Esophagus squamous epithelium (tissue), 5 donors: ENCODE measurements around the gene ARHGAP44. TPM values are rescaled to one million over a fixed set of nuclear protein-coding genes. Genes with fewer than 3 reads are reported as not detected.

Source experiments
- DNase-seq: peaks from one replicate; lab custom pipeline; 2025; lab: John Stamatoyannopoulos, UW
- H3K27ac ChIP-seq, 4 donors: fragments of 200-600 bp; sonication (generic); one replicate each; pipeline ENCODE4 v1.5.1; 2016 to 2019; ENCODE audit warnings: mild to moderate bottlenecking in 1 of 4
- H3K27me3 ChIP-seq, 4 donors: fragments of 200-600 bp; sonication (generic); 1 replicate in 3 of 4; 2 replicates in 1 of 4; pipeline versions ENCODE4 v1.5.1 to v1.6.0; 2017 to 2021; ENCODE audit warnings: antibody characterized with exemption in 1 of 4
- H3K36me3 ChIP-seq, 3 donors: fragments of 200-600 bp; sonication (generic); one replicate each; pipeline ENCODE4 v1.5.1; 2016 to 2019
- H3K4me1 ChIP-seq, 3 donors: fragments of 200-600 bp; sonication (generic); one replicate each; pipeline ENCODE4 v1.5.1; 2017 to 2019
- H3K4me3 ChIP-seq, 4 donors: fragments of 200-600 bp; sonication (generic); 1 replicate in 3 of 4; 2 replicates in 1 of 4; pipeline ENCODE4 v1.5.1; 2016 to 2019; ENCODE audit warnings: mild to moderate bottlenecking in 2 of 4, moderate library complexity in 1 of 4
- H3K9me3 ChIP-seq, 3 donors: fragments of 200-600 bp; sonication (generic); one replicate each; pipeline ENCODE4 v1.5.1; 2016 to 2019
- POLR2A ChIP-seq, 4 donors: fragments of 450-650 bp; IDR thresholded peaks; one replicate each; pipeline ENCODE4 v1.6.1; 2017; ENCODE audit warnings: antibody characterized with exemption in 4 of 4, mild to moderate bottlenecking in 4 of 4, moderate library complexity in 3 of 4
- WGBS, 2 donors: methylation state at CpG; one replicate each; pipeline ENCODE4 v1.1.5; 2018; 5-methylcytosine and 5-hydroxymethylcytosine counted together
- intact Hi-C: fragments of 100-400 bp; cut with DNase I; formaldehyde crosslinking; loops from one replicate; pipeline ENCODE4 v1.15.0; 2022
- total RNA-seq, 4 donors: library from RNA; depleted of rRNA; stranded (reverse); fragments of >200 nt; gene quantifications; one replicate each; pipeline ENCODE4 v1.1.0, GENCODE V29; 2016
- TF ChIP-seq, protein P1 (sequence below), 6 experiments: fragments of 450-650 bp in 4 of 6; fragments of 200-600 bp in 2 of 6; sonication (generic) in 2 of 6; IDR thresholded peaks; one replicate each; pipeline ENCODE4 v1.5.1; 2016 to 2019; ENCODE audit warnings: antibody characterized with exemption in 6 of 6, mild to moderate bottlenecking in 4 of 6, moderate library complexity in 4 of 6
- donor health status: DM: yes; HTN: yes; CAD: no.

ARHGAP44 gene
- total RNA-seq, 4 donors from 2014 or later: 0.61 to 1.9 (median 0.89) TPM

DNA sequence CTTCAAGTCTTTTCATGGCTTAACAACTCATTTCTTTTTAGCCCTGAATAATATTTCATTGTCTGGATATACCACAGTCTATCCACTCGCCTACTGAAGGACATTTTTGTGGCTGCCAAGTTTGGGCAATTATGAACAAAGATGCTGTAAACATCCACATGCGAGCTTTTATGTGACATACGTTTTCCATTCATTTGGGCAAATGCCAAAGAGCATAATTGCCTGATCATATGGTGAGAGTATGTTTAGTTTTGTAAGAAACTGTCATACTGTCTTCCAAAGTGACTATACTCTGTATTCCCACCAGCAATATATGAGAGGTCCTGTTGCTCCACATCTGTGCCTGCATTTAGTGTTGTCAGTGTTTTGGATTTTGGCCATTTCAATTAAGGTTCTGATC is 147.2 kb downstream of the ARHGAP44 start:
- 47 to 53% methylated on average over 3 of the region's 3 CpGs for WGBS, 2 donors
- H3K4me1 ChIP-seq: no peaks in the 10 kb centered on the region
- intact Hi-C loops: no loop called here
- H3K27me3 ChIP-seq: no peaks in the 10 kb centered on the region
- DNase-seq: no peak
- H3K36me3 ChIP-seq: no peaks in the 10 kb centered on the region
- TF ChIP-seq POLR2A (IDR thresholded peaks at IDR 0.05): no peak
- TF ChIP-seq, protein P1, sequence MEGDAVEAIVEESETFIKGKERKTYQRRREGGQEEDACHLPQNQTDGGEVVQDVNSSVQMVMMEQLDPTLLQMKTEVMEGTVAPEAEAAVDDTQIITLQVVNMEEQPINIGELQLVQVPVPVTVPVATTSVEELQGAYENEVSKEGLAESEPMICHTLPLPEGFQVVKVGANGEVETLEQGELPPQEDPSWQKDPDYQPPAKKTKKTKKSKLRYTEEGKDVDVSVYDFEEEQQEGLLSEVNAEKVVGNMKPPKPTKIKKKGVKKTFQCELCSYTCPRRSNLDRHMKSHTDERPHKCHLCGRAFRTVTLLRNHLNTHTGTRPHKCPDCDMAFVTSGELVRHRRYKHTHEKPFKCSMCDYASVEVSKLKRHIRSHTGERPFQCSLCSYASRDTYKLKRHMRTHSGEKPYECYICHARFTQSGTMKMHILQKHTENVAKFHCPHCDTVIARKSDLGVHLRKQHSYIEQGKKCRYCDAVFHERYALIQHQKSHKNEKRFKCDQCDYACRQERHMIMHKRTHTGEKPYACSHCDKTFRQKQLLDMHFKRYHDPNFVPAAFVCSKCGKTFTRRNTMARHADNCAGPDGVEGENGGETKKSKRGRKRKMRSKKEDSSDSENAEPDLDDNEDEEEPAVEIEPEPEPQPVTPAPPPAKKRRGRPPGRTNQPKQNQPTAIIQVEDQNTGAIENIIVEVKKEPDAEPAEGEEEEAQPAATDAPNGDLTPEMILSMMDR (IDR thresholded peaks at IDR 0.05): no peak
- H3K4me3 ChIP-seq: no peak overlapping the region
- no peaks in the 10 kb centered on the region for H3K9me3 ChIP-seq
- no peak overlapping the region for H3K27ac ChIP-seq

GRCh38 chr17:12940699-12941098 is 151.4 kb downstream of the ARHGAP44 start:
- intact Hi-C loops: no loop called here
- no peak for DNase-seq
- H3K27me3 ChIP-seq: no peaks in the 10 kb centered on the region
- H3K4me3 ChIP-seq: no peak overlapping the region
- H3K27ac ChIP-seq: no peak overlapping the region
- no peaks in the 10 kb centered on the region for H3K36me3 ChIP-seq
- H3K4me1 ChIP-seq: no peaks in the 10 kb centered on the region
- WGBS, 2 donors: 60 to 65% methylated on average over 2 of the region's 2 CpGs
- TF ChIP-seq, protein P1 (IDR thresholded peaks at IDR 0.05): no peak
- no peaks in the 10 kb centered on the region for H3K9me3 ChIP-seq

DNA sequence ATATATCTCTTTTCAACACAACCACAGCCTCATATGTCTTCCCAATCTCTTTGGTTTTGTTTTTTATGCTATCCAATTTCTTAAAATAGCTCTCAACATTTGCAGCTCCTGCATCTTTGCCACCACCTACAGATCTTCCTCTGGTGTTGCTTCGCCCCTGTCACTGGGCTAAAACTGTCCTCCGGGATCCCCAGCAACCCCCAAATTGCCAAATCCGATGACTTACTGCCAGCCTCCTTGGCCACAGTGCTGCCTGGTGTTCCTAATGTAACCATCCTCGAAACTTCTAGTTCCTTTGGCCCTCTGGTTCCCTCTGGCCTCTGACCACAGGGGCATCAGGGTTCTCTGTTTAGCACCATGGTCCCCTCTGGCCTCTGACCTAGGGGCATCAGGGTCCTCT is 157.7 kb downstream of the ARHGAP44 start:
- H3K4me3 ChIP-seq: no peak overlapping the region
- no peak for DNase-seq
- 74 to 91% methylated on average over 4 of the region's 4 CpGs for WGBS, 2 donors
- intact Hi-C loops: no loop called here
- H3K9me3 ChIP-seq: no peaks in the 10 kb centered on the region
- TF ChIP-seq, protein P1 (IDR thresholded peaks at IDR 0.05): no peak
- TF ChIP-seq POLR2A (IDR thresholded peaks at IDR 0.05): no peak
- no peak overlapping the region for H3K27ac ChIP-seq
- no peaks in the 10 kb centered on the region for H3K27me3 ChIP-seq
- no peaks in the 10 kb centered on the region for H3K4me1 ChIP-seq
- no peaks in the 10 kb centered on the region for H3K36me3 ChIP-seq

DNA sequence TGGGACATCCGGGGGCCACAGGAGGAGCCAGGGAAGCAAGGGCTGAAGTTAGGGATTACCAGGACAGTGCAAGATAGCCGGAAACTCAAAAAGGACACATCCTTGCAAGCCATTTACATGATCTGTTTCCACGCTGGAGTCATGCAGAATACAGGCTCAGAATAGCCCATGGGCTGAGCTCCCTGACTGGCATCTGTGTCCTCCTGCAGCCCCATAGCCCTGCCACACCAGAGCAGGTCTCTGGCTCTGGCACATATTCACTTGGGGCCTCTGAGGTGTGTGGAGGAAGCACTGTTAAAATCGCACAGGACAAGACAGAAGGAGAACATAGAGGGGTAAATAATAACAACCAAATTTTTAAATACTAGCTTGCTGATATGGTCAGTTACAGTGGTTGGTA is 162.7 kb downstream of the ARHGAP44 start:
- H3K27me3 ChIP-seq: no peaks in the 10 kb centered on the region
- TF ChIP-seq, protein P1 (IDR thresholded peaks at IDR 0.05): no peak
- no peak for TF ChIP-seq POLR2A (IDR thresholded peaks at IDR 0.05)
- no peaks in the 10 kb centered on the region for H3K9me3 ChIP-seq
- no peak overlapping the region for H3K27ac ChIP-seq
- H3K36me3 ChIP-seq: peaks cover 0 to 12% (median 0%) of the 10 kb centered on the region in 3 donors
- intact Hi-C loops: no loop called here
- H3K4me3 ChIP-seq: no peak overlapping the region
- H3K4me1 ChIP-seq: no peaks in the 10 kb centered on the region
- no peak for DNase-seq
- WGBS, 2 donors: 75 to 88% methylated on average over 3 to 4 of the region's 4 CpGs

DNA sequence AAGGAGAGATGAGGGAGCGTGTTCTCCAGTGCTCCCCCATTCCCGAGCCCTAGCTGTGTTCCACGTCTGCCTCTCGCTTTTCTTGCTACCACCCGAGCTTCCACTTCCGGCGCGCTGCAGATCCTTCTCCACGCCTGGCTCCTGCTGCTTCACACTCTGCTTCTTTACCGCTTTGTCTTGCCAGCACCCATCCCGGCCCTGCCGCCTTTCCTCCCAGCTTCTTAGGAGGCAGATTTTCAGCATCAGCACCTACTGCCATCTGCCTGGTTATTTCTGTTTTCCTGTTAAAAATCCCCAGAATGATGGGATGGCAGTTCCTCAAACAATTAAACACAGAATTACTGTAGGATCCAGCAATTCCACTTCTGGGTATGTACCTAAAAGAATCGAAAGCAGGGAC is 163.9 kb downstream of the ARHGAP44 start:
- Histone ChIP-seq H3K4me3 (no peak overlapping the region), H3K27ac (no peak overlapping the region), H3K36me3 (peaks cover 0 to 19% (median 0%) of the 10 kb centered on the region in 3 donors), H3K4me1 (no peaks in the 10 kb centered on the region), H3K9me3 (peaks cover 0 to 7% (median 0%) of the 10 kb centered on the region in 3 donors), H3K27me3 (no peaks in the 10 kb centered on the region)
- WGBS, 2 donors: 92 to 93% methylated on average over 13 of the region's 13 CpGs
- intact Hi-C loops: no loop called here
- TF ChIP-seq, protein P1 (IDR thresholded peaks at IDR 0.05): no peak
- TF ChIP-seq POLR2A (IDR thresholded peaks at IDR 0.05): no peak
- DNase-seq: no peak
